Activated CD4-positive, CD25-positive, alpha-beta regulatory T cell treated with anti-CD3 and anti-CD28 coated beads, Interleukin-2, amount 50 U/mL, for 72 hours (primary cell): ENCODE data around the gene SNTG2.

ENCODE experiments used
- DNase-seq: peaks from one replicate; pipeline ENCODE4 v3.0.0; 2021

The SNTG2 gene

GRCh38 chr2:1004398-1004797 lies 53.7 kb downstream of the SNTG2 start:
- DNase-seq, result no peak

DNA sequence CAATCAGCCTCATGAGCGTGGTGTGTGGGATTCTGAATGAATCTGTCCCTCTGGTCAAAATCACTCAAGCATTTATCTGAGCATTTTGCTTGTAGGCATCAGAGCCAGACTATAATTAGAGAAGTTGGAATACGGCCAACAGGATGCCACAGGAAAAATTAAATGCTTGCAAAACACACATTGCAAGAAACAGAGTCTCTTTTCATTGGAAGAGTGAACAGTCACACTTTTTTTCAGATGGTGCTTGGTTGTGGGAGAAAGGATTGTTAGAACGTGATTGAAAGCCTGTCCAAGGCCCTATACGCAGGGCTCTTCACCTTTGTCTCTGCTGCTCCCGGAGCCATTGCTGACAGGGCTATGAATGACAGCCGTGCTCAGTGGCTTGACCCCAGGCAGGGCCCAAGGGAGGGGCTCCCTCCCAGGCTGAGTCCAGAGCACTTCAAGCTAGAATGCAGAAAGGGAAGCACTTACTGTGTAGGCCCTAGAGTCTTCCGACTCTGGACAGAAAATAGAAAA lies 59.8 kb downstream of the SNTG2 start:
- DNase-seq, result no peak

DNA sequence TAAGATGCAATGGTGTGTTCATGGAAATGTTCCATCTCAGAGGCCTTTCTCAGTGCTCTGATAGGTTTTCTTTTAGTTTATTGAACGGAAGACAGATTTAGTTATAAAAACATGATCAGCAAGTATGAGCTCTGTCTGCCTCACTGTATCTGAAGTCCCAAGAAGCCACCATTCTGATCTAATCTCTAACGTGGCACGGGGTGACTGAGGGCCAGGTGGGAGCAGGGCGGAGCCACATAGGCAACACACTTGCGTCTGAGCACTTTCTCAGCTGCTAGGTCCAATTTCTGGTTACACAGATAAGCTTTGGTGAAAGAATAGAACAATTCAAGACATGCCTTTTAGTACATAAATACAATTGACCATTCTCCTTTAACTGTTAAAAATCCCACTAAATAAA lies 60.4 kb downstream of the SNTG2 start:
- no peak for DNase-seq

DNA sequence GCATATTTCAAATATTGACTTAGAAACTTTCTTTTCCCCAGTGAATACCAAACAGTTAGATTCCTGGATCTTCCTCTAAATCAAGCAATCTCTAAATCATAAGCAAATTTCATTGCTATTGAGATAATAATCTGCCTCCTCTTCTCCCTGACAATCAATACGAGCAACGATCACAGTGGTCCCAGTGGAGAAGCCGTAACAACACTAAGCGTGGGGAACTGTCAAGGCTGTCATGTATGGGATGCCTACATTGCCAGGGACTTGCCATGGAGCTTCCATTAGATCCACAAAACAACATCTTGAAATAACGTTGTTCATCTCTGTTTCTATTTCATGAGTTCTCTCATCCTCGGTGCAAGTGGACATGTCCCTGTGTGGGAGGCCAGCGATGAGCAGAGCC lies 61.3 kb downstream of the SNTG2 start:
- DNase-seq, result no peak

- no peak for DNase-seq
Measured at GRCh38 chr2:1014802-1015201, 64.2 kb downstream of the SNTG2 start.

- no peak for DNase-seq
Measured at GRCh38 chr2:1016500-1016899, 65.9 kb downstream of the SNTG2 start.

DNA sequence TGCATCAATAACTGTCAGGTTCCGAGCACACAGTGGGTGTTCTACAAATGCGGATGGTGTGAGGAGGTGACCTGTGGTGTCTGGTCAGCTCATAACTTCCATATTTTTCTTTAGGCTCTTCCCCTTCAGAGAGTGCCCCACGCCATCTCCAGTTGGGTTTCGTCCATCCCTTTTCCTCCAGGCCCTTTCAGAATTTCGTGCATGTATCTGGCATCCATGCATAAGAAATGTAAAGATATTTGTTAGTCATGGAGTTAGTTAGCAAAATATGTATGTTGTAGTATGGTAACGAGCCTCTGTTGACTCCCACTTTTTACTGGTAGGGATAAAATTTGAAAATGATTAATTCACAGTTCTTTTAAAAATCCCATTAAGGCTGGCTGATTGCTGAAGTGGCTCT lies 67.2 kb downstream of the SNTG2 start:
- DNase-seq, result no peak

- no peak for DNase-seq
Measured at GRCh38 chr2:1020206-1020605, 69.6 kb downstream of the SNTG2 start.

- no peak for DNase-seq
Measured at GRCh38 chr2:1022178-1022577, 71.5 kb downstream of the SNTG2 start.

- DNase-seq, result no peak
Measured at GRCh38 chr2:1024981-1025380, 74.3 kb downstream of the SNTG2 start.

DNA sequence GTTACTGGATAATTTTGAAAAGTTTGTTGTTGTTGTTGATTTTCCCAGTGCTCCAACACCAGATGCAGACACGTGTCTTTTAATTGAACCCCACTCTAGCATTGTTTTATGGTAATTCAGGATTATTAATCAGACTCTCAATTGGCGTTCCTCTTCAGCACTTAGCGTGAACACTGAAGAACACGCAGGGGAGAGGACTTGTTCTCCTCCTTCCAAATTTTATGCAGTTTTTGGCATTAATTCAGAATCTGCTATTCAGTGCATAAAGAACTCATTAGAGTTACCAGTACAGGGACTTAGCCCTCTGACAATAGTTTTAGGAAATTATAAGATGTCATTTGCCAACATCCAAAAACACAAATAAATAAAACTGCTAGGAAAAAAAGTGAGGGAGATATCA lies 75.5 kb downstream of the SNTG2 start:
- no peak for DNase-seq

GRCh38 chr2:1028831-1029230 lies 78.2 kb downstream of the SNTG2 start:
- DNase-seq, result no peak

GRCh38 chr2:1032030-1032429 lies 81.4 kb downstream of the SNTG2 start:
- DNase-seq, result no peak

- no peak for DNase-seq
Measured at GRCh38 chr2:1033069-1033468, 82.4 kb downstream of the SNTG2 start.

- no peak for DNase-seq
Measured at GRCh38 chr2:1037066-1037465, 86.4 kb downstream of the SNTG2 start.

GRCh38 chr2:1039549-1039948 lies 88.9 kb downstream of the SNTG2 start:
- DNase-seq, result no peak

- no peak for DNase-seq
Measured at GRCh38 chr2:1041012-1041805, 90.6 kb downstream of the SNTG2 start.

GRCh38 chr2:1045109-1045508 lies 94.5 kb downstream of the SNTG2 start:
- no peak for DNase-seq

- DNase-seq, result no peak
Measured at GRCh38 chr2:1046067-1046466, 95.4 kb downstream of the SNTG2 start.

DNA sequence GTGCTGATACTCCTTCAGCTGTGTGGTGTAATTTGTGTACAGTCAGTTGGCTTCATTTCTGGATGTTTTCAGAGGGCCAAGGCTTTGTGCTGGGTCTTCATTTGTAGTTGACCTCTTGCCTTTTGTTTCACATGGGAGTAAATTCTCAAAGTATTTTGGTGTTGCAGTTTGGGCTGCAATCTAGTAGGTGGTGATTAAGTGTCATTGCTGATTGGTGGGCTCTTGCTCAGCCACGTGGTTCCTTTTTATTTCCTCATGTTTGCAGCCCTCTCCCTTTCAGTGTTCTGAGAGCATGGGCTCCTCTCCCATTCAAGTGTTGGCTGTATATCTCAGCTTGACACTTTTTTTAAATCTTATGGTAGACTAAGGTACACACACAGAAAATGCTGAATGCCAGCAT lies 96.8 kb downstream of the SNTG2 start:
- DNase-seq, result no peak

DNA sequence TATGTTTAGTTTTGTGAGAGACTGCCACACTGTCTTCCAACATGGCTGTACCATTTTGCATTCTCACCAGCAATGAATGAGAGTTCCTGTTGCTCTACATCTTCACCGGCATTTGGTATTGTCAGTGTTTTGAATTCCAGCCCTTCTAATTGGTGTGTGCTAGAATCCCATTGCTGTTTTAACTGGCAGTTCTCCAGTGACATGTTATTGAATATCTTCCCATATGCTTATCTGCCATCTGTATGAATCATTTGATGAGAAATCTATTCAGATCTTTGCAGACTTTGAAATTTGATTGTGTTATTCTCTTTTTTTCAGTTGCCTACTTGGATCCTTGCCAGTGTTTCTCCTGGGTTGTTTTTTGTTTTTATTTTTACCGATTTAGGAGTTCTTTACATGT lies 99.0 kb downstream of the SNTG2 start:
- DNase-seq, result no peak

DNA sequence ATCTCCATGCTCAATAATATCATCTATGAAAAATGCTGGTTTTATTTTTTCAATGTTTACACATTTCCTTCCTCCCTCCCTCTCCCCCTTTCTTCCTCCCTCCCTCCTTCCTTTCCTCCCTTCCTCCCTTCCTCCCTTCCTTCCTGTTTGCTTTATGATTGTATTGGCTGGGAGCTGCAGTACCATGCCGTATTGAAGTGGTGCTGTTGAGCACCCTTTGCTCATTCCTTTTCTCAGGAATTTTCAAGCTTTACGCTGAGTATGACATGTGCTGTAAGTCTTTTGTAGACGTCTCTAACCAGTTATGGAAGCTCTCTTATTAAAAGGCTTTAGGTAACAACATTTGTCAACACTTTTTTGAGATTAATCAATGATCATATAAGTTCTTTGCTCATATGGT lies 100.4 kb downstream of the SNTG2 start:
- DNase-seq, result no peak

DNA sequence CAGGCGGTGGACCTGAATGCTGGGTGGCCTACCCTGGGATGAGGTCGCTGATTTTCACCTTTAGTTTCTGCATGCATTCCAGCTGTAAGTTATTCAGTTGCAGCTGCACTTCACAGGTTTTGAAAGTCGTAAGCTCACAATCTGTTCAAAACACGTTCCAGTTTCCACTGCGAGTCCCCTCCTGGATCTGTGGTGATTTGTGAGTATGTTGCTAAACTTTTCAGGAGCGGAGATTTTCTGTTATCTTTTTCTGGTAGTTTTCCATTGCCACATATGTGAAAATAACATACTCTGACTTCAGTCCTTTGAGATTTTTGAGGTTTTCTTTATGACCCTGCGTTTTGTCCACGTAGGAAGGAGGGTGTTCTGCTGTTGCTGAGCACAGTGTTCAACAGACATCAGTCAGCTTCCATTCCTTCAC lies 102.1 kb downstream of the SNTG2 start:
- no peak for DNase-seq

GRCh38 chr2:1053786-1054185 lies 103.1 kb downstream of the SNTG2 start:
- DNase-seq, result no peak

- DNase-seq, result no peak
Measured at GRCh38 chr2:1054399-1054798, 103.8 kb downstream of the SNTG2 start.
